ENCODE measurements around the gene MAP4K4. TPM values are rescaled to one million over a fixed set of nuclear protein-coding genes. Genes with fewer than 3 reads are reported as not detected.
A peak's percentile ranks its signal among the peaks of the same experiment; 100 is the strongest.

The MAP4K4 gene
- total RNA-seq, 1 donor from 2014 or later, result 122 TPM

DNA sequence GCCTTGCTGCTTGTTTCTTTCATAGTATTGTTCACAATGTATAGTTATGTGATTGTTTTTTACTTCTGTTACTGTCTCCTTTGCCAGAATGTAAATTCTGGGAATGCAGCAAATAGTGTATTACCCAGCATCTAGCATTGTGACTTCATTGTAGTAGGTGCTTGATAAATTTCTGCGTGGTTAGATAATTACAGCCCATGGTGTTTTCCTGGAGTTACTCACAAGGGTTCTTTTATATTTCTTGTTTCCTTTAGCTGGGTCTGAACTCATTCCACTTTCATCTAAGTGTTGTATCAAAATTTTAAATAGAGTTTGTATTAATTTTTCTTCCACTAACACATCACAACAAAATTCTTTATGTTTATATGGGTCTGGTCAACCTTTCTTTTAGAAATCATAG is 132.6 kb downstream of the MAP4K4 start:
- Mint-ChIP-seq H3K27me3 (ENCODE audit: low read depth) (no peaks in the 10 kb centered on the region), H3K9me3 (ENCODE audit: low read depth) (no peaks in the 10 kb centered on the region), H3K4me3 (ENCODE audit: unreplicated experiment) (no peak overlapping the region), H3K27ac (ENCODE audit: unreplicated experiment) (peak overlapping the region; percentile 20), H3K4me1 (ENCODE audit: low read depth) (peaks cover 64% of the 10 kb centered on the region), H3K36me3 (ENCODE audit: low read depth) (peaks cover 20% of the 10 kb centered on the region)
- DNase-seq (ENCODE audit: low spot score), result no peak
- TF ChIP-seq, protein P1, sequence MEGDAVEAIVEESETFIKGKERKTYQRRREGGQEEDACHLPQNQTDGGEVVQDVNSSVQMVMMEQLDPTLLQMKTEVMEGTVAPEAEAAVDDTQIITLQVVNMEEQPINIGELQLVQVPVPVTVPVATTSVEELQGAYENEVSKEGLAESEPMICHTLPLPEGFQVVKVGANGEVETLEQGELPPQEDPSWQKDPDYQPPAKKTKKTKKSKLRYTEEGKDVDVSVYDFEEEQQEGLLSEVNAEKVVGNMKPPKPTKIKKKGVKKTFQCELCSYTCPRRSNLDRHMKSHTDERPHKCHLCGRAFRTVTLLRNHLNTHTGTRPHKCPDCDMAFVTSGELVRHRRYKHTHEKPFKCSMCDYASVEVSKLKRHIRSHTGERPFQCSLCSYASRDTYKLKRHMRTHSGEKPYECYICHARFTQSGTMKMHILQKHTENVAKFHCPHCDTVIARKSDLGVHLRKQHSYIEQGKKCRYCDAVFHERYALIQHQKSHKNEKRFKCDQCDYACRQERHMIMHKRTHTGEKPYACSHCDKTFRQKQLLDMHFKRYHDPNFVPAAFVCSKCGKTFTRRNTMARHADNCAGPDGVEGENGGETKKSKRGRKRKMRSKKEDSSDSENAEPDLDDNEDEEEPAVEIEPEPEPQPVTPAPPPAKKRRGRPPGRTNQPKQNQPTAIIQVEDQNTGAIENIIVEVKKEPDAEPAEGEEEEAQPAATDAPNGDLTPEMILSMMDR (IDR thresholded peaks at IDR 0.05), result no peak

DNA sequence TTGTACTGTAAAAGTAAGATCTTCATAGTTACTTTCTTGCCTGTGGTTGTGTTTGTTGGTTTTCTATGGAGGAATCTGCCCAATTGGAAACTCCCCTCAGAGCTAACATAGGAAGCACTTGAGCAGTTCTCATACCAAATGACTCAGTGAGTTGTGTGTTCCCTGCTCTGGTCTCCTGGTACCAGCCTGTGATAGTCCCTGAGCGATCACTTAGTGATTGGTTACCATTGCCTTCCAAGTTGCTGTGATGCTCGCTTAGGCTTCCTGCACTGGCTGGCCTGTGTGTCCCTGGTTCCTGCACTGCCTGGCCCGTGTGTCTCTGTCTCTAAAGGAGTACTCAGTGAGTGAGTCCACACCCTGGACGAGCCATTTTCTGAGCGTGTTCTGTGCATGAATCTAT is 133.0 kb downstream of the MAP4K4 start:
- H3K4me1 Mint-ChIP-seq (ENCODE audit: low read depth), result peaks cover 69% of the 10 kb centered on the region
- no peaks in the 10 kb centered on the region for H3K9me3 Mint-ChIP-seq (ENCODE audit: low read depth)
- no peak for DNase-seq (ENCODE audit: low spot score)
- no peak overlapping the region for H3K27ac Mint-ChIP-seq (ENCODE audit: unreplicated experiment)
- no peaks in the 10 kb centered on the region for H3K27me3 Mint-ChIP-seq (ENCODE audit: low read depth)
- no peak overlapping the region for H3K4me3 Mint-ChIP-seq (ENCODE audit: unreplicated experiment)
- TF ChIP-seq, protein P1 (IDR thresholded peaks at IDR 0.05), result no peak
- H3K36me3 Mint-ChIP-seq (ENCODE audit: low read depth), result peaks cover 19% of the 10 kb centered on the region

DNA sequence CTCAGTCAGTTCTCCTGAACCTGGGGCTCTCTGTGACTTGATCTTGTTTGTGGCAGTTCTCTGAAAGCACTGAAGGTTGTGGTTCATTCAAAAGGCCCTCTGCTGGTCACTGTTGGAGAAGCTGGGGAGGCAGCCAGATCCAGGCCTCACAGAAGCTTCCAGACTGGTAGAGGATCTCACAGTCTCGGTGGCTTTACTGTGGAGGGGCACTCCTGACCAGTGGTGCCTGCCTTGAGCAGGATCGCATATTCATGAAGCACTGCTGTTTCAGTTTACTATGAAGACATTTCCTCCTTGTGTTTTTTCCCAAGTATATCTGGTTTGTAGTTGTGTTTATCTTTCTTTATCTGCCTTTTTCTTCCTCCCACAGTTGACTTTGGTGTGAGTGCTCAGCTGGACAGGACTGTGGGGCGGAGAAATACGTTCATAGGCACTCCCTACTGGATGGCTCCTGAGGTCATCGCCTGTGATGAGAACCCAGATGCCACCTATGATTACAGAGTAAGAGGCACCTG is 133.9 kb downstream of the MAP4K4 start:
- H3K27me3 Mint-ChIP-seq (ENCODE audit: low read depth), result no peaks in the 10 kb centered on the region
- H3K4me1 Mint-ChIP-seq (ENCODE audit: low read depth), result peaks cover 73% of the 10 kb centered on the region
- TF ChIP-seq, protein P1 (IDR thresholded peaks at IDR 0.05), result peak; percentile 85
- peak overlapping the region; percentile 62 for H3K27ac Mint-ChIP-seq (ENCODE audit: unreplicated experiment)
- H3K4me3 Mint-ChIP-seq (ENCODE audit: unreplicated experiment), result no peak overlapping the region
- peaks cover 24% of the 10 kb centered on the region for H3K36me3 Mint-ChIP-seq (ENCODE audit: low read depth)
- no peaks in the 10 kb centered on the region for H3K9me3 Mint-ChIP-seq (ENCODE audit: low read depth)
- no peak for DNase-seq (ENCODE audit: low spot score)

DNA sequence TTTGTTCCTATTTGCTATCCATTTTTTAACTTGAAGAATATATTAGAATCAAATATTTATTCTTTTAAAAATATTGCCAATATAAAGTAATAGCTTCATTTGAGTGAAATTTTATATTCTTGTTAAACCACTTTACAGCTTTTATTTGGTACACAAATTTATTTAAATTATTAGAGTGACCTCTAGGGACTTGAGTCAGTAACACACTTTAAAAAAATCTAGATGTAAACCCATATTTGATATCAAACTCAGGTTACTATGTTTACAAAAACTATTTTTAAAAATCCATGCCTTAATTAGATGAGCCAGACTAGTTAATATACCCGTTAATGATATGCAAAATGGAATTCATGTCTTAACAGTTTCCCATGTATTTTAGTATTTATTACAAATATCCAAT is 134.6 kb downstream of the MAP4K4 start:
- Mint-ChIP-seq H3K4me1 (ENCODE audit: low read depth) (peaks cover 72% of the 10 kb centered on the region), H3K27me3 (ENCODE audit: low read depth) (no peaks in the 10 kb centered on the region), H3K27ac (ENCODE audit: unreplicated experiment) (no peak overlapping the region), H3K36me3 (ENCODE audit: low read depth) (peaks cover 28% of the 10 kb centered on the region), H3K4me3 (ENCODE audit: unreplicated experiment) (no peak overlapping the region), H3K9me3 (ENCODE audit: low read depth) (no peaks in the 10 kb centered on the region)
- no peak for DNase-seq (ENCODE audit: low spot score)
- TF ChIP-seq, protein P1 (IDR thresholded peaks at IDR 0.05), result peak; percentile 78

DNA sequence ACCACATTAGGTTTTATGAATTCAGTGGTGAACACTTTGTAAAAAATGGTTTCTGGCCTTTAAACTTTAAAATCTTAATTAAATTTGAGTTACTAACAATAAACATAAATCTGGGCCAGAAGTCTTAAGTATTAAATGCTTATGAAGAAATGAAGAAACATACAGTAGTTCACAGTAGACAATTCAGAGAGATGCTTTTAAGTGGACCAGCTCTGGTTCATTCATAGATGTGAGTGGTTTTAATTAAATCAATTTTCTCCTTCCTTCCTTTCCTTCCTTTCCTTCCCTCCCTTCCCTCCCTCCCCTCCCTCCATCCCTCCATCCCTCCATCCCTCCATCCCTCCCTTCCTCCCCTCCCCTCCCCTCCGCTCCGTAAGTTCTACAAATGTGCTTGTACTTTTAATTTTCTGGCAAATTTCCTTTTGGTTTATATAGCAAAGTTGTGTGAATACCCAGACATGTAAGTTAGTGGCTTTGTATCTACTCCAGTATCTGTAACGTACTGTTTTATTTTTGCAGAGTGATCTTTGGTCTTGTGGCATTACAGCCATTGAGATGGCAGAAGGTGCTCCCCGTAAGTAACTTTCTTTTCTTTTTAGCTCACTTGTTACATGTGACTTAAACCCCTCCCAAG is 136.5 kb downstream of the MAP4K4 start:
- TF ChIP-seq, protein P1 (IDR thresholded peaks at IDR 0.05), result no peak
- Mint-ChIP-seq H3K4me1 (ENCODE audit: low read depth) (peaks cover 62% of the 10 kb centered on the region), H3K4me3 (ENCODE audit: unreplicated experiment) (no peak overlapping the region), H3K27me3 (ENCODE audit: low read depth) (no peaks in the 10 kb centered on the region), H3K9me3 (ENCODE audit: low read depth) (no peaks in the 10 kb centered on the region), H3K36me3 (ENCODE audit: low read depth) (peaks cover 32% of the 10 kb centered on the region), H3K27ac (ENCODE audit: unreplicated experiment) (peak overlapping the region; percentile 46)
- DNase-seq (ENCODE audit: low spot score), result no peak

Measured in chondrocyte (in vitro differentiated cells).